GM21717 (cell line): ENCODE results near the gene NCKAP5L.

Experiments used
- ATAC-seq: cut with Tn5 transposase; IDR thresholded peaks from one replicate; pipeline ENCODE4 v1.9.1; 2021; ENCODE audit warnings: mild to moderate bottlenecking, moderate library complexity; ENCODE audit not compliant: unreplicated experiment

NCKAP5L gene

GRCh38 chr12:49744363-49744885 lies 83.8 kb downstream of the NCKAP5L start:
- no peak for ATAC-seq

GRCh38 chr12:49741882-49742620 lies 86.2 kb downstream of the NCKAP5L start:
- peak; percentile 67 for ATAC-seq
